Stomach (tissue), 4 donors: Measurements from ENCODE around the gene C20orf141.

ENCODE experiments used
- EP300 ChIP-seq: sonication (generic); formaldehyde crosslinking; IDR thresholded peaks from one replicate; pipeline ENCODE4 v1.6.1; 2017; ENCODE audit warnings: antibody characterized with exemption
- POLR2A ChIP-seq, 4 donors: fragments of 450-650 bp; IDR thresholded peaks; one replicate each; pipeline ENCODE4 v1.6.1; 2016; ENCODE audit warnings: antibody characterized with exemption in 4 of 4, control low read depth in 2 of 4, mild to moderate bottlenecking in 1 of 4, moderate library complexity in 1 of 4
- POLR2AphosphoS5 ChIP-seq, 3 donors: sonication (generic); formaldehyde crosslinking; IDR thresholded peaks; one replicate each; pipeline ENCODE4 v1.6.1; 2016; ENCODE audit warnings: antibody characterized with exemption in 3 of 3
- TF ChIP-seq, protein P1 (sequence below), 7 experiments: fragments of 450-650 bp in 4 of 7; fragments of 200-600 bp in 3 of 7; sonication (generic) in 3 of 7; IDR thresholded peaks; one replicate each; pipeline ENCODE4 v1.5.1; 2016 to 2019; ENCODE audit warnings: antibody characterized with exemption in 7 of 7, control low read depth in 2 of 7, mild to moderate bottlenecking in 1 of 7

DNA sequence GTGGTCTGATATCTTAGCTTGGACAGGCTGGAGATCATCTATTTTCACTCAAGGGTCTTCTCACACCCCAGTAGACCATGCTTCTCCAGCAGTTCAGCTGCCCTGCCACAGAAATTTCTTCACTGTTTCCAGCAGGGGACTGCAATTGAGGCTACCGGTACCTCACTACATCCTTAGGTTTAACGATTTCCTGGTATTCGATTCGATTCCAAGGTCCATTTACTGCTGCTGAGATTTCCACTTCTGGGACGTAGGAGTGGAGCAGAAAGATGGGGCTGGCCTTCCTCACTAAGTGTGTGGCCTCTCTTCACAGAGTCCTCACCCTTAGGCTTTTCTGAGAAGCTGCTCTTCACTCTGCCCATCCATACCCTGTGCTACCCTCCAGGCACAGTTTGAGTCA is 31.9 kb downstream of the C20orf141 start:
- TF ChIP-seq, protein P1, sequence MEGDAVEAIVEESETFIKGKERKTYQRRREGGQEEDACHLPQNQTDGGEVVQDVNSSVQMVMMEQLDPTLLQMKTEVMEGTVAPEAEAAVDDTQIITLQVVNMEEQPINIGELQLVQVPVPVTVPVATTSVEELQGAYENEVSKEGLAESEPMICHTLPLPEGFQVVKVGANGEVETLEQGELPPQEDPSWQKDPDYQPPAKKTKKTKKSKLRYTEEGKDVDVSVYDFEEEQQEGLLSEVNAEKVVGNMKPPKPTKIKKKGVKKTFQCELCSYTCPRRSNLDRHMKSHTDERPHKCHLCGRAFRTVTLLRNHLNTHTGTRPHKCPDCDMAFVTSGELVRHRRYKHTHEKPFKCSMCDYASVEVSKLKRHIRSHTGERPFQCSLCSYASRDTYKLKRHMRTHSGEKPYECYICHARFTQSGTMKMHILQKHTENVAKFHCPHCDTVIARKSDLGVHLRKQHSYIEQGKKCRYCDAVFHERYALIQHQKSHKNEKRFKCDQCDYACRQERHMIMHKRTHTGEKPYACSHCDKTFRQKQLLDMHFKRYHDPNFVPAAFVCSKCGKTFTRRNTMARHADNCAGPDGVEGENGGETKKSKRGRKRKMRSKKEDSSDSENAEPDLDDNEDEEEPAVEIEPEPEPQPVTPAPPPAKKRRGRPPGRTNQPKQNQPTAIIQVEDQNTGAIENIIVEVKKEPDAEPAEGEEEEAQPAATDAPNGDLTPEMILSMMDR (IDR thresholded peaks at IDR 0.05), result no peak
- no peak for TF ChIP-seq POLR2AphosphoS5 (IDR thresholded peaks at IDR 0.05)
- TF ChIP-seq POLR2A (IDR thresholded peaks at IDR 0.05), result no peak
- TF ChIP-seq EP300, result no peak
